Epithelial cell of proximal tubule (primary cell): ENCODE results near the gene GALNT2. TPM values are rescaled to one million over a fixed set of nuclear protein-coding genes. Genes with fewer than 3 reads are reported as not detected.

Experiments used
- DNase-seq: peaks from one replicate; pipeline ENCODE4 v3.0.0-alpha.2; 2011; ENCODE audit warnings: low read depth
- H3K4me3 ChIP-seq: 2 replicates; pipeline ENCODE4 v1.5.1; 2011; ENCODE audit warnings: low read depth, mild to moderate bottlenecking, low read length
- total RNA-seq: library from RNA; depleted of rRNA; stranded (reverse); fragments of >200 nt; gene quantifications from 2 replicates; pipeline ENCODE4 v1.2.3, GENCODE V29; 2015
- TF ChIP-seq, protein P1 (sequence below): conservative IDR thresholded peaks from 2 replicates; pipeline ENCODE4 v1.5.1; 2012; ENCODE audit warnings: low read depth, mild to moderate bottlenecking, low read length

The GALNT2 gene
- total RNA-seq, 1 donor from 2014 or later = 52.1 TPM

DNA sequence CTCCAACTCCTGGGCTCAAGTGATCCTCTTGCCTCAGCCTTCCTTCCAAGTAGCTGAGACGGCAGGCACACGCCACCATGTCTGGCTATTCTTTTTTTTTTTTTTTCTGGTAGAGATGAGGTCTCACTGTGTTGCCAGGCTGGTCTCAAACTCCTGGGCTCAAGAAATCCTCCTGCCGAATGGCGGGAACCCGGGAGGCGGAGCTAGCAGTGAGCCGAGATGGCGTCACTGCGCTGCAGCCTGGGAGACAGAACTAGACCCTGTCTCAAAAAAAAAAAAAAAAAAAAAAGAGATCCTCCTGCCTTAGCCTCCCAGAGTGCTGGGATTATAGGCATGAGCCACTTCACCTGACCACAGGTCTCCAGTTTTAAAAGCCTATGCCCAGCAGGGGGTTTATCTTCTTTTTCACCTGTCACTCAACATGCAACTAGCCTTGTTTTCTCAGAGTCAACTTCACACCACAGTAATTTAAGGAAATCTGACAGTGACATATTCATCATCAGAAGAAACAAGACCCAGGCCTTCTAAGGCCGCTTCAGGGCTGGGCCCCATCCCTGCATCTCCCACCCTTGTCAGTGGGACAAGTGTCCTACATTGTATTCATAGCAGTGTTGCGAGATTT is 38.3 kb upstream of the GALNT2 start:
- H3K4me3 ChIP-seq = no peak overlapping the region
- TF ChIP-seq, protein P1, sequence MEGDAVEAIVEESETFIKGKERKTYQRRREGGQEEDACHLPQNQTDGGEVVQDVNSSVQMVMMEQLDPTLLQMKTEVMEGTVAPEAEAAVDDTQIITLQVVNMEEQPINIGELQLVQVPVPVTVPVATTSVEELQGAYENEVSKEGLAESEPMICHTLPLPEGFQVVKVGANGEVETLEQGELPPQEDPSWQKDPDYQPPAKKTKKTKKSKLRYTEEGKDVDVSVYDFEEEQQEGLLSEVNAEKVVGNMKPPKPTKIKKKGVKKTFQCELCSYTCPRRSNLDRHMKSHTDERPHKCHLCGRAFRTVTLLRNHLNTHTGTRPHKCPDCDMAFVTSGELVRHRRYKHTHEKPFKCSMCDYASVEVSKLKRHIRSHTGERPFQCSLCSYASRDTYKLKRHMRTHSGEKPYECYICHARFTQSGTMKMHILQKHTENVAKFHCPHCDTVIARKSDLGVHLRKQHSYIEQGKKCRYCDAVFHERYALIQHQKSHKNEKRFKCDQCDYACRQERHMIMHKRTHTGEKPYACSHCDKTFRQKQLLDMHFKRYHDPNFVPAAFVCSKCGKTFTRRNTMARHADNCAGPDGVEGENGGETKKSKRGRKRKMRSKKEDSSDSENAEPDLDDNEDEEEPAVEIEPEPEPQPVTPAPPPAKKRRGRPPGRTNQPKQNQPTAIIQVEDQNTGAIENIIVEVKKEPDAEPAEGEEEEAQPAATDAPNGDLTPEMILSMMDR = no peak
- no peak for DNase-seq

DNA sequence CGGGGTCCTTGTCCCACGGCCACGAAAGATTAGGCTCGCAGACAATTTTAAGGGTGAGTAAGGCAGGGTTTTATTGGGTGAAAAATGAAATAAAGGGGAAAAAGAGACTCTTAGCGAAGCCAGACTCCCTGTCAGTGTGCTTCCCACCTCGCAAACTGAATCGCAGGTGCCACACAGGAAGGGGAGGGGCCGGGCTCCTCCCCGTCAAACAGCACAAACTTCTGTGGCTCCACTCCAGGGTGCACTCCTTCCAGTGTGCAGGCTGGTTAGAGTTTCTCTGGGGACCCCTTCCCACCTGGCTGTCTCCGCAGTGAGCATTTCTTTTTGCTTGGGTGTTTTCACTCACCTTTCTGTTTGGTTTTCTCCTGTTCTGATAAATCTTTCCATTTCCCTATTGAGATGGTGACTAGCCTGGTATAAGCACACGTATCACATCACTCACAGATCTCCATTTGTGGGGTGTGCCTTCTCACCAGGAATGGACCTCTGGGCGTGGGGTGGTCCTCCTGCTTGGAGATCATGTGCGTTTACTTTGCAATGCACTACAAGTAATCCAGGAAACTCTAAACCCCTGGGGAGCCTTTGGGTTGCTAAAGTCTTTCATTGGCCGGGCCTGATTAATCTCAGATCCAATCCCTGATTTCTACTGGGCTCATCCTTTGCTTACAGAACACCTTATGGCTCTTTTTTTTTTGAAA is 37.6 kb upstream of the GALNT2 start:
- no peak overlapping the region for H3K4me3 ChIP-seq
- TF ChIP-seq, protein P1 = no peak
- no peak for DNase-seq

DNA sequence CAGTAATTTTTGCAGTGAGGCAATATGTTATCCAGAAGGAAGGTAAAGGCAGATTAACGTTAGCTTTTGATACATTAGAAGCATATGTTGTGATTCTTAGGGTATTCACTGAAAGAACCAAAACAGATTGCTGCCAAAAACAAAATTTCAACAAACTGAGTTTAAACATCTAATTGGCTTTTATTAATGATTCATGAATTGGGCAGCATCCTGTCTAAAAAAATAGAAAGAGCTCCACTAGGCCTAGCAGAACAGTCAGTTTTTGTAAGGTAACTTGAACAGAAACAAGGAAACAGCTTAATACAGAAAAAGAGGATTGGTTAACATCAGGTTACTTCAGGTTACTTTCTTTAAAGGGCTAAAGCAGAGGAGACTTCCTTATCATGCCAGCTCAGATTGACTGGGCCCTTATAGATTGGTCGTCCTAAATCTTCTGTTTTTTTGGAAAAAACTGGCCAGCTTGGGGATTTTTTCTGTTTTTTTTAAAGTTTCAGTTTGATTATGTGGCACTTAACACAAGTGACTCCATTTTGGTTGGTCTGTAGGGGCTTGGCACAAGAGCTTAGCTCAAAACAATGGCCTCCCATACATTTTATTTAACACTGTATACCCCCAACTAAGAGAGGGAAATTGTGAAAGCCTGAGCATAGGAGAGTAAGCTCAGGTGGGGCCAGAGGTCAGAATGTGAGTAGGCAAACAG is 36.8 kb upstream of the GALNT2 start:
- TF ChIP-seq, protein P1 = no peak
- H3K4me3 ChIP-seq = no peak overlapping the region
- no peak for DNase-seq

DNA sequence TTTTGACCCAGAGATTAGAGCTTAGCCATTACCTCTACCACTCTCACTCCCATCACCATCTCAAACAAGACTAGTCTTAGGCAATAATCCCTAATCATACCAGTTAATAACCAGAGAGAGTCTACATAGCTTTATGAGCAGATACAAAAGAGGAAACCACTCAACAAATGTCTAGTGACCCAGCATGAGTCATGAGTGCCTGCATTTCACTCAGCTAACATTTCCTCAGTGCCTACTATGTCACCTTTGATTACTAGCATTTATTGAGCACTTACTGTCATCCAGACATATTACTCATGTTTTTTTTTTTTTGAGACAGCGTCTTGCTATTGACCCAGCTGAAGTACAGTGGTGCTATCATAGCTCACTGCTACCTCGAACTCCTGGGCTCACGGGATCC is 35.9 kb upstream of the GALNT2 start:
- TF ChIP-seq, protein P1 = no peak
- DNase-seq = no peak

DNA sequence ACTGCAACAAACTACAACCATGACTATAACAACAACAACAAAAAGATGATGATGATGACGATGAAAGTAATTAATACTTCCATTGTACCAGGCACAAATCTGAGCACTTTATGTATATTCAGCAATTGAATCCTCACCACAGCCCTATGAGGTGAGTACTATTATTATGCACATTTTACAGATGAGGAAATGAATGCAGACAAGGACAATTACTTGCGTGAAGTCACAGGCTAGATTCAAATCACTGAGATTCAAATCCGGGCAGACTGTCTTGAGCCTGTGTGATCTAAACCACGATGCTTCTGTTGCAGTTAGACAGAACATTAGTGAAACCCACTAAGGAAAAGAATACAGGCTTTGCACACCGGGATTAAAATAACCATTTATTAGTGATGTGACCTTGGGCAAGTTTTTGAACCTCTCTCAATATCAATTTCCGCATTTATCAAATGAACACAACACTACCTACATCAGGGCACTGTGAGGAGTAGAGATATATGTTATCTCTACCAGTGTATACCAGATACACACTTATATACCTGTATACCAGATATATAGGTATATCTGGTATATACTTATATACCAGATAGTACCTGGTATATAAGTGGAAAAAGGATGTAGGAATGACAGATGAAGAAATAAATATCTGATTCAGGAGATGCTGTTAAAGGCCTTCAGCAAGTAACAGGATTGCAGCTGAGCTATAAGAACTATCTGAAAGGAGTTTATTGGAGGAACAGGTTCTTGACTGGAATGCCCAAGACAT is 34.3 kb upstream of the GALNT2 start:
- no peak overlapping the region for H3K4me3 ChIP-seq
- TF ChIP-seq, protein P1 = no peak
- DNase-seq = no peak

More for the DNA sequence above, 35.9 kb upstream of the GALNT2 start:
- H3K4me3 ChIP-seq = no peak overlapping the region

DNA sequence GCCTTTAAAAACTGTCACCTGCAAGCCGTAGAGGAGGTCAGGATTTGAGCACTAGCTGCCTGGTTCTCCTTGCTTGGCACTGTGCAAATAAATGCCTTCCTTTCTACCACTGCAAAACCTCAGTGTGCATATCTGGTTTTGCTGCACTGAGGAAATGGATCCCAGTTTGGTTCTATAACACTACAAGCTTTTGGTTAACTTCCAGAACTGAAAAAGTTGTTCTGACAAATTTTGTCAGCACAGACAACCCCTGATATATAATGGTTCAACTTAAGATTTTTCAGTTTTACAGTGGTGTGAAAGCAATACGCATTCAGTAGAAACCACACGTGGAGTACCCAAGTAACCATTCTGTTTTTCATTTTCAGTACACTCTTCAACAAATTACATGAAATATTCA is 29.8 kb upstream of the GALNT2 start:
- DNase-seq = no peak
- no peak overlapping the region for H3K4me3 ChIP-seq
- TF ChIP-seq, protein P1 = no peak
